ENCODE measurements around the gene CASKIN1.

The CASKIN1 gene

DNA sequence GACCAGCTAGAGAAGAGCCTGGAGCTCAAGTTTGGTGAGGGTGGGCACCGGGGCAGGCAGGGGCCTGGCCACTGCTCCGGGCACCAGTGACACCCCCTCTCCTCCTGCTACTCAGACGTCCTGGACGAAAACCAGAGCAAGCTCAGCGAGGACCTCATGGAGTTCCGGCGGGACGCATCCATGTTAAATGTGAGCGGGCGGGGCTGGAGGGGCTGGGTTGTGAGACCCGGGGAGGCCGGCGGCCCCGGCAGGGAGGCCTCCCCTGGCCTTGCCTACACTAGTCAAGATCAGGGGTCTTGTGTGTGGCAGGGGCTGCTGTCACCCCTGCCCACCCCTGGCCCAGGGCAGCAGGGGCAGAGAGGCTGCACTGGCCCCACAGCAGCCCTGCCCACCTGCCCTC is 23.0 kb downstream of the CASKIN1 start:
- no peaks in the 10 kb centered on the region for H3K79me2 ChIP-seq (ENCODE audit: insufficient read depth, low read depth)
- no peak overlapping the region for H3K4me2 ChIP-seq
- no peak overlapping the region for H3K27ac ChIP-seq
- H3K27me3 ChIP-seq (ENCODE audit: insufficient read depth, low read depth), result no peaks in the 10 kb centered on the region
- H3K4me3 ChIP-seq (IDR thresholded peaks at IDR 0.05; ENCODE audit: insufficient read depth, low read depth, low read length), result no peak overlapping the region
- TF ChIP-seq CTCF (conservative IDR thresholded peaks at IDR 0.05; ENCODE audit: low read depth, low read length), result no peak
- no peak overlapping the region for H2AFZ ChIP-seq (ENCODE audit: low read depth)
- H3K9ac ChIP-seq, result no peak overlapping the region
- H3K36me3 ChIP-seq (ENCODE audit: insufficient read depth), result peaks cover 6% of the 10 kb centered on the region; the same call in 1 of the 2 replicates
- no peaks in the 10 kb centered on the region for H4K20me1 ChIP-seq (ENCODE audit: insufficient read depth)
- peaks cover under 1% of the 10 kb centered on the region for H3K4me1 ChIP-seq (ENCODE audit: low read depth, poor library complexity, severe bottlenecking)

DNA sequence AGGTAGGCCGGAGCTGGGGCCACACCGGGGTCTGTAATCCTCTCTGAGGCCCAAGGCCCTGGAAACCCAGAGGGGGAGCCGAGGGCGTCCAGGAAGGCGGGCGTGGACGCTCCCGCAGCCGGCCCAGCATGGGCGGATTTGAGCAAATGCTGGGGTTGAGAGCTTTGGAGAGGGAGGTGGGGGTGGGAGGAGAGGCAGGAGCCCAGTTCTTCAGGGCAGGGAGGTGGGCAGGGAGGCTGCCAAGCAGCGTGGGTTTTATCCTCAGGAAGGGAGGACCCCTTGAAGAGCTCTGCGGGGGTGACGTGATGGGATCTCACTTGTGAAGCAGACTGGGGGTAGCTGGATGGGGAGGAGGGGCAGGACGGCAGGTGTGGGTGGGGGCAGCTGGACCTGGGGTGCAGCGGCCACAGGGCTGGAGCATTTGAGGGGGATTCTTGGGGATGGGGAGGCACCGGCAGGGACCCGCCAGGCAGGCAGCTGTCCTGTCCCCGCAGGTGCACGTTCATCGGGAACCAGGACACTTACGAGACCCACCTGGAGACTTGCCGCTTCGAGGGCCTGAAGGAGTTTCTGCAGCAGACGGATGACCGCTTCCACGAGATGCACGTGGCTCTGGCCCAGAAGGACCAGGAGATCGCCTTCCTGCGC is 23.6 kb downstream of the CASKIN1 start:
- Histone ChIP-seq H4K20me1 (ENCODE audit: insufficient read depth) (no peaks in the 10 kb centered on the region), H3K4me3 (IDR thresholded peaks at IDR 0.05; ENCODE audit: insufficient read depth, low read depth, low read length) (no peak overlapping the region), H3K79me2 (ENCODE audit: insufficient read depth, low read depth) (no peaks in the 10 kb centered on the region), H3K4me2 (no peak overlapping the region), H2AFZ (ENCODE audit: low read depth) (no peak overlapping the region), H3K9ac (no peak overlapping the region), H3K27ac (no peak overlapping the region), H3K27me3 (ENCODE audit: insufficient read depth, low read depth) (no peaks in the 10 kb centered on the region), H3K36me3 (ENCODE audit: insufficient read depth) (peaks cover 6% of the 10 kb centered on the region; the same call in 1 of the 2 replicates), H3K4me1 (ENCODE audit: low read depth, poor library complexity, severe bottlenecking) (peaks cover 6% of the 10 kb centered on the region)
- TF ChIP-seq CTCF (conservative IDR thresholded peaks at IDR 0.05; ENCODE audit: low read depth, low read length), result no peak

DNA sequence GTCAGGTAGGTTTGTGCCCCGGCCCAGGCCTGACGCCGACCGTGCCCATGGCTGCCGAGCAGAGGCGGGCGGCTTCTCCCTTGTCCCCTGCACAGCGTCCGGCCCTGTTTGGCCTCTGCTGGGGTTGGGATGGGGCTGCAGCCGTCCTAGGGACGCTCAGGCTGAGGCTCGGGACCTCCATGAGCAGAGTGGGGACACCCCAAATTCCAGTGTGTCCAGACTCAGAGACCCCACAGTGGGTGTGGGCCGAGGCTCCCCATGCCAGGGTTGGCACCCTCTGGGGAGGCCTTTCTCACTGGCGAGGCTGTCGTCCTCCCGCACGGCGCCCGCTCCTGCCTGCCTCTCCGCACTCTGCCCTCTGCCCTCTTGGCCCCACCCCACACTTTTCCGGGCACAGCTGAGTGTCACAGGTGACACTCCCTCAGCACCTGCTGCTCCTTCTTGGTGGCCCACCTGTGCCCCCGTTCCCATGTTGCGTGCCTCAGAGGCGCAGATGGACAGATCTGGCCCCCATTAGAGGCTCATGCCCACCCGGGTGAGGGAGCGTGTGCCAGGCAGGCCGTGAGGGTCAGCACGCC is 24.7 kb downstream of the CASKIN1 start:
- Histone ChIP-seq H3K4me1 (ENCODE audit: low read depth, poor library complexity, severe bottlenecking) (peaks cover 11% of the 10 kb centered on the region), H2AFZ (ENCODE audit: low read depth) (no peak overlapping the region), H3K27ac (no peak overlapping the region), H4K20me1 (ENCODE audit: insufficient read depth) (no peaks in the 10 kb centered on the region), H3K27me3 (ENCODE audit: insufficient read depth, low read depth) (no peaks in the 10 kb centered on the region), H3K4me3 (IDR thresholded peaks at IDR 0.05; ENCODE audit: insufficient read depth, low read depth, low read length) (no peak overlapping the region), H3K79me2 (ENCODE audit: insufficient read depth, low read depth) (no peaks in the 10 kb centered on the region), H3K4me2 (no peak overlapping the region), H3K9ac (no peak overlapping the region), H3K36me3 (ENCODE audit: insufficient read depth) (peaks cover 6% of the 10 kb centered on the region; the same call in 1 of the 2 replicates)
- no peak for TF ChIP-seq CTCF (conservative IDR thresholded peaks at IDR 0.05; ENCODE audit: low read depth, low read length)

DNA sequence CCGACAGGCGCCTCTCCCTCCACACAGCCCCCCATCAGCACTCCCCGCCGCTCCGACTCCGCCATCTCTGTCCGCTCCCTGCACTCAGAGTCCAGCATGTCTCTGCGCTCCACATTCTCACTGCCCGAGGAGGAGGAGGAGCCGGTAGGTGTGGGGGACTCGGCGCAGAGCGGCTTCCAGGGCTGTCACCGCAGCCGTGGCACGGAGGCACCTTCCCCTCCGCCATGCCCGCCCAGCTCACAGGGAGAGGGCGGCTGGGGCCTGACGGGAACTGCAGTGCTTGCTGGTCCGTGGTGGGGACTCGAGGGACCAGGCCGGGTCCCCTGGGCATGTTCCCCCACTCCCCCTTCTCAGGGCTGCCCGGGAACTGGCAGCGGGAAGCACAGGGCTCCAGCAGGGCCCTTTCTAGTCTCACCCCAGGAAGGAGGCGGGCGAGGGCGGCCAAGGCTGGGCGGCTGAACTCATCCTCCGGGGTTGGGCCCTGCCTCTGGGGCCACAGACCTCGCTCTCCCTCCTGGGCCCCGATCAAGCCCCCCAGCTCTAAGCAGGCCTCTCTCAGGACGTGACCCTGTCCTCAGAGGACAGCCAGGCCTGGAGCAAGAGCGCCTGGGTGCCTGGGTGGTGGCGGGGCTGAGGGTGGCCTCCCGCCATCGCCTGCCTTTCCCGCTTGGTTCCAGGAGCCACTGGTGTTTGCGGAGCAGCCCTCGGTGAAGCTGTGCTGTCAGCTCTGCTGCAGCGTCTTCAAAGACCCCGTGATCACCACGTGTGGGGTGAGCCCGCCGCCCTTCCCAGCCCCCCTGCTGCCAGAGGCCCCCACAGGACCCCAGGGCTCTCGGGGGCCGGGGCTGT is 25.6 kb downstream of the CASKIN1 start:
- no peaks in the 10 kb centered on the region for H3K27me3 ChIP-seq (ENCODE audit: insufficient read depth, low read depth)
- H3K4me2 ChIP-seq, result no peak overlapping the region
- no peaks in the 10 kb centered on the region for H4K20me1 ChIP-seq (ENCODE audit: insufficient read depth)
- H3K79me2 ChIP-seq (ENCODE audit: insufficient read depth, low read depth), result no peaks in the 10 kb centered on the region
- no peak overlapping the region for H2AFZ ChIP-seq (ENCODE audit: low read depth)
- no peak overlapping the region for H3K9ac ChIP-seq
- TF ChIP-seq CTCF (conservative IDR thresholded peaks at IDR 0.05; ENCODE audit: low read depth, low read length), result no peak
- peaks cover 2% of the 10 kb centered on the region; the same call in 1 of the 2 replicates for H3K36me3 ChIP-seq (ENCODE audit: insufficient read depth)
- peaks cover 11% of the 10 kb centered on the region for H3K4me1 ChIP-seq (ENCODE audit: low read depth, poor library complexity, severe bottlenecking)
- no peak overlapping the region for H3K4me3 ChIP-seq (IDR thresholded peaks at IDR 0.05; ENCODE audit: insufficient read depth, low read depth, low read length)
- no peak overlapping the region for H3K27ac ChIP-seq

Measured in KMS-11 (cell line).